GM18867 (cell line): ENCODE results near the gene RGS3.
"Not testable (repeated sequence)": the region's sequence is repeated elsewhere in the genome, so short reads cannot be mapped to it uniquely, and the experiment has no call there.

Source experiments
- ATAC-seq: cut with Tn5 transposase; IDR thresholded peaks from one replicate; pipeline ENCODE4 v1.9.1; 2021; ENCODE audit warnings: mild to moderate bottlenecking, moderate library complexity; ENCODE audit not compliant: unreplicated experiment

RGS3 gene

GRCh38 chr9:113486327-113486726, 22.8 kb downstream of the RGS3 start:
- ATAC-seq, result no peak

- ATAC-seq, result no peak
Observed at GRCh38 chr9:113488071-113488470, 24.5 kb downstream of the RGS3 start.

- no peak for ATAC-seq
Observed at GRCh38 chr9:113488490-113488889, 25.0 kb downstream of the RGS3 start.

GRCh38 chr9:113491147-113491546, 27.6 kb downstream of the RGS3 start:
- not testable (repeated sequence) for ATAC-seq

GRCh38 chr9:113492343-113493202, 29.0 kb downstream of the RGS3 start:
- no peak for ATAC-seq

- no peak for ATAC-seq
Observed at GRCh38 chr9:113493203-113493520, 29.6 kb downstream of the RGS3 start.

- ATAC-seq, result no peak
Observed at GRCh38 chr9:113495526-113495925, 32.0 kb downstream of the RGS3 start.

- ATAC-seq, result no peak
Observed at GRCh38 chr9:113497051-113497450, 33.5 kb downstream of the RGS3 start.

GRCh38 chr9:113499153-113499875, 35.8 kb downstream of the RGS3 start:
- ATAC-seq, result no peak

GRCh38 chr9:113499876-113500497, 36.5 kb downstream of the RGS3 start:
- ATAC-seq, result no peak

- ATAC-seq, result no peak
Observed at GRCh38 chr9:113501129-113501686, 37.7 kb downstream of the RGS3 start.

GRCh38 chr9:113501852-113502251, 38.3 kb downstream of the RGS3 start:
- ATAC-seq, result no peak

GRCh38 chr9:113502427-113503034, 39.0 kb downstream of the RGS3 start:
- ATAC-seq, result no peak

GRCh38 chr9:113503131-113503541, 39.6 kb downstream of the RGS3 start:
- no peak for ATAC-seq

- ATAC-seq, result no peak
Observed at GRCh38 chr9:113503613-113504211, 40.2 kb downstream of the RGS3 start.

GRCh38 chr9:113504725-113505590, 41.4 kb downstream of the RGS3 start:
- ATAC-seq, result no peak

- no peak for ATAC-seq
Observed at GRCh38 chr9:113506090-113506589, 42.6 kb downstream of the RGS3 start.

- no peak for ATAC-seq
Observed at GRCh38 chr9:113507256-113507655, 43.7 kb downstream of the RGS3 start.

- no peak for ATAC-seq
Observed at GRCh38 chr9:113508111-113508749, 44.7 kb downstream of the RGS3 start.
